Lower leg skin (tissue), 3 donors: ENCODE measurements around the gene GSTA3.

ENCODE experiments used
- POLR2A ChIP-seq, 2 donors: fragments of 450-650 bp; IDR thresholded peaks; one replicate each; pipeline ENCODE4 v1.6.1; 2016 to 2017; ENCODE audit warnings: antibody characterized with exemption in 2 of 2, mild to moderate bottlenecking in 1 of 2, moderate library complexity in 1 of 2
- TF ChIP-seq, protein P1 (sequence below), 3 donors: fragments of 450-650 bp; IDR thresholded peaks; one replicate each; pipeline ENCODE4 v1.5.1; 2016; ENCODE audit warnings: antibody characterized with exemption in 3 of 3, mild to moderate bottlenecking in 3 of 3, moderate library complexity in 2 of 3

DNA sequence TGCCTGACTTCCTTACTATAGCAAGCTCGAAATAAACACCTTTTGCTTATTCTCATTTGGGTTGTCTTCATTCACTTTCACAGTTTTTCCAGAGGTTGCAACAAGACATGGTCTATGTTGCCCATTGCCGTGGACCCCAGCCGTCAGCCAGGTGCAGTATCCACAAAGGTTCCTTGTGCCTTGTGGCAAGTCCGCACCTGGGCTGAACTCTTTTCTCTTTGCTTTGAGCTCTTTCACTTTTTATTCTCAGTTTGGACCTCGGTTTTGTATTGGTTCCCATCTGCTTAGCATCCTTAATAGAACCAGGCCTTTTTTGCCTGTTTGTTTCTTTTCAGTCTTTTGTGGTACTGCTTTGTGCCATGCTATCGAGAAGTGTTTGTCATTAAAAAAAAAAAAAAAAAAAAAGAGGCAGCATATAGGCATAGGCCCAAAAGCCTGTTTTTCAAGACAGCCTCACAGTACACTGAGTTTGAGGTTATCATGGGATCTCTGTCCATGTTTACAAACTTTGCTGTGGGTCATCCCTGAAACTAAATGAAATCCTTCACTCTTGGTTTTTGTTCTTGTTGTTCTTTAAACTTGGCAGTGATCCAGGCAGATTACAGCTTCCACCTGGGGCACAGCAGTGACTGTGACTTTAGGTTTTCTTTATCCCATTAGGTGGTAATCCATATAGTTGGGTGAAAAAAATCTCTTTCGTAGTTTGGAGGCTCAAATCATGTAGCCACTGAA, 33.3 kb downstream of the GSTA3 start:
- TF ChIP-seq, protein P1, sequence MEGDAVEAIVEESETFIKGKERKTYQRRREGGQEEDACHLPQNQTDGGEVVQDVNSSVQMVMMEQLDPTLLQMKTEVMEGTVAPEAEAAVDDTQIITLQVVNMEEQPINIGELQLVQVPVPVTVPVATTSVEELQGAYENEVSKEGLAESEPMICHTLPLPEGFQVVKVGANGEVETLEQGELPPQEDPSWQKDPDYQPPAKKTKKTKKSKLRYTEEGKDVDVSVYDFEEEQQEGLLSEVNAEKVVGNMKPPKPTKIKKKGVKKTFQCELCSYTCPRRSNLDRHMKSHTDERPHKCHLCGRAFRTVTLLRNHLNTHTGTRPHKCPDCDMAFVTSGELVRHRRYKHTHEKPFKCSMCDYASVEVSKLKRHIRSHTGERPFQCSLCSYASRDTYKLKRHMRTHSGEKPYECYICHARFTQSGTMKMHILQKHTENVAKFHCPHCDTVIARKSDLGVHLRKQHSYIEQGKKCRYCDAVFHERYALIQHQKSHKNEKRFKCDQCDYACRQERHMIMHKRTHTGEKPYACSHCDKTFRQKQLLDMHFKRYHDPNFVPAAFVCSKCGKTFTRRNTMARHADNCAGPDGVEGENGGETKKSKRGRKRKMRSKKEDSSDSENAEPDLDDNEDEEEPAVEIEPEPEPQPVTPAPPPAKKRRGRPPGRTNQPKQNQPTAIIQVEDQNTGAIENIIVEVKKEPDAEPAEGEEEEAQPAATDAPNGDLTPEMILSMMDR (IDR thresholded peaks at IDR 0.05), result no peak
- no peak for TF ChIP-seq POLR2A (IDR thresholded peaks at IDR 0.05)
